ENCODE data around the gene MED13L.

Gene MED13L

DNA sequence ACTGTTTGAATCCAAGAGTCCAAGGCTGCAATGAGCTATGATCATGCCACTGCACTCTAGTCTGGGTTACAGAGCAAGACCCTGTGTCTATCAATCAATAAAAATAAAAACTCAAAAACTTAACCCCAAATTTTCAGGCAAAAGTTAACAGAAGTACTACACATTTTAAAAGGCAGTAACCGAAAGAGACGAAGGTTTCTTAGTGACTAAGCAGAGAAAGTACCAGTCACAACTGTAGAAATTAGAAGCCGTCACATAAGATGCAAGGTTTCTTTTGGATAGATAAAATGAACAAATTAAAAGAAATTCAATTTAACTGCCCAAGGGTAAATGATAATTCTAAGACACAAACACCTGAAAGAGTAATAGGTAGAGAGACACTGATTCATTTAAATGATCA lies 103.5 kb downstream of the MED13L start:
- no peak for DNase-seq
- in situ Hi-C loops (cut with HindIII; ENCODE audit: low pct_ligation_motif_present, low pct_unique_long_range_greater_than_20kb, low sequenced_read_pairs) = no loop called here

DNA sequence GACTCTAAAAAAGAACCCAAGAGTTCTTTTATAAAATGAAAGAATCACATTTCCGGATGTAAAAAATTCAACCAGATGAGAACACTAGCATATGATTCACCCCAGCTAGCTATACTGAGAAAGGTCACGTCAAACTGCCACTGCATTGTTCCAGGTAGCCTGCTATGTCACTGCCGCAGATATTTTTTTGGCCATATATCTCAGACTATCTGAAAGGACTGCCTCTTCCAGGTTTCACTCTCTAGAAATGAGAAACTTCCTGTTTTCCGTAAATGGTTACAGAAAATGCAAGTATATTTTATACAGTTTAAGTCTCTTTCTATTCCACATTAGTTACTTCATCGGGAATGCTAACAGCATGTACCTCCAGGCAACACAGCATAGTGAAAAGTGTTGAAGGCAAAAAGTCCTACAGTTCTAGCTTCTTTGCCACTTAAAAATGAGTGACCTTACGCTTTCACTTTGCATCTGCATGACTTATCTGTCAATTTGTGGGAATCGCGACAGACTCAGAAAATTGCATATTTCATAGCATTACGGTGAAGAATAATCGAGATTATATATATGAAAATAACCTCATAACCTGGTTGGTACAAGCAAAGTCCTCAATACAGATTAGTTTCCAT lies 105.2 kb downstream of the MED13L start:
- in situ Hi-C loops (cut with HindIII; ENCODE audit: low pct_ligation_motif_present, low pct_unique_long_range_greater_than_20kb, low sequenced_read_pairs) = no loop called here
- no peak for DNase-seq

DNA sequence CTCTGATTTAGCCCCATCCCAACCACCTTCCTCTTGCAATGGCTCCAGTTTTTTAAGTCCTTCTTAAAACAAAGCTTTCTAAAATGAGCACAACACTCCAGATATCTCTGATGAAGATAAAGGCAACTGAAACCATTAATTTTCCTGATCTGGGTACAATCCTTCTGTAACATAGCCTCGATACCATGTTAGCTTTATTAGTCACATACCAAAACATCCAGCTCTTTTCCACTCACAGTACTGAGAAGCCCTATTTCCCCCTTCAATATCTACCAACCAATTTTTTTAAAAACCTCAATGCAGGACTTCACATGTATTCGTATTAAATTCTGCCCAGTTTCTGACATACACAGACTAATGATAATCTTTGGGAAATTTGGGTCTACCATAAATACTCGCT lies 105.9 kb downstream of the MED13L start:
- no peak for DNase-seq
- in situ Hi-C loops (cut with HindIII; ENCODE audit: low pct_ligation_motif_present, low pct_unique_long_range_greater_than_20kb, low sequenced_read_pairs) = no loop called here

DNA sequence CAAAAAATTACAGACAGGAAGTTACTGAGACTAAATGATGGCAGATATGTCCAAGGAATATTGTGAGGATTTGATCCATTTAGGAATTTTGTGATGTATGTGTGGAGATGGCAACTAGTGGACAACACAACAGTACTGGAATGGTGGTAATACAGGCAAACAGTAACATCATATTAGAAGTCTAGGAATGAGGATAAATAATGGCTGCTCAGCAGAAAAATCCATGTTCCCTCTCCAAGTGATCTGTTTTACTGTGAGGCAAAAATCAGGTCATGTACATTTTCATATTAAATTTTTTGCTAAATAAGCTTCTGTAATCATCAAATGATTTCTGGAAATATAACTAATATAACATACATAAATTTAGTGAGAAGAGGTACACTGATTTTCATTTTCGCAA lies 108.4 kb downstream of the MED13L start:
- in situ Hi-C loops (cut with HindIII; ENCODE audit: low pct_ligation_motif_present, low pct_unique_long_range_greater_than_20kb, low sequenced_read_pairs) = no loop called here
- no peak for DNase-seq

DNA sequence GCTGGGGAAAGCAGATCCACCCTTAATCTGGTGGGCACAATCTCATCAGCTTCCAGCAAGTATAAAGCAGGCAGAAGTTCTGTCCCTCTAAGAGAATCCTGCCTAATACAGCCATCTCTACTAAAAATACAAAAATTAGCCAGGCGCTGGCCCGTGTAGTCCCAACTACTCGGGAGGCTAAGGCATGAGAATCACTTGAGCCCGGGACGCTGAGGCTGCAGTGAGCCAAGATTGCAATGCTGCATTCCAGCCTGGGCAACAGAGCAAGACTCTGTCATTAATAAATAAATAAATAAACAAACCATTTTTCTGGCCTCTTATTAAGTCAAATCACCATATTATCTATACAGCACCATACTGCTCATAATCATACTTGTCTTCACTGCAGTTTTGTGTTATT lies 111.2 kb downstream of the MED13L start:
- in situ Hi-C loops (cut with HindIII; ENCODE audit: low pct_ligation_motif_present, low pct_unique_long_range_greater_than_20kb, low sequenced_read_pairs) = no loop called here
- DNase-seq = no peak

DNA sequence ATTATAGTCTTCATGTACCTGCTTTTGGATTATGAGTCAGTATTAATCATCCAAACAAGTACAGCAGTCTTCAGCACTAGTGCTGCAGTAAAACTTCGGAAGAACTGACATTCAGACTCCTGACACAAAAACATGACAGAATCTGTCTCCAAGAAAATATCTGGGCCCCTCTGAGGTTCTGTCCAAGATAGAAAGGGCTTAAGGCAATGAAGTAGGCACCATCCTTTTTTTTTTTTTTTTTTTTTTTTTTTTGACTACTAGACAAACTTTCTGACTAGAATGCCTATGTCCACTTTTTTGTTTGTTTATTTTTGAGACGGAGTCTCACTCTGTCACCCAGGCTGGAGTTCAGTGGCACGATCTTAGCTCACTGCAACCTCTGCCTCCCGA lies 112.5 kb downstream of the MED13L start:
- in situ Hi-C loops (cut with HindIII; ENCODE audit: low pct_ligation_motif_present, low pct_unique_long_range_greater_than_20kb, low sequenced_read_pairs) = no loop called here

DNA sequence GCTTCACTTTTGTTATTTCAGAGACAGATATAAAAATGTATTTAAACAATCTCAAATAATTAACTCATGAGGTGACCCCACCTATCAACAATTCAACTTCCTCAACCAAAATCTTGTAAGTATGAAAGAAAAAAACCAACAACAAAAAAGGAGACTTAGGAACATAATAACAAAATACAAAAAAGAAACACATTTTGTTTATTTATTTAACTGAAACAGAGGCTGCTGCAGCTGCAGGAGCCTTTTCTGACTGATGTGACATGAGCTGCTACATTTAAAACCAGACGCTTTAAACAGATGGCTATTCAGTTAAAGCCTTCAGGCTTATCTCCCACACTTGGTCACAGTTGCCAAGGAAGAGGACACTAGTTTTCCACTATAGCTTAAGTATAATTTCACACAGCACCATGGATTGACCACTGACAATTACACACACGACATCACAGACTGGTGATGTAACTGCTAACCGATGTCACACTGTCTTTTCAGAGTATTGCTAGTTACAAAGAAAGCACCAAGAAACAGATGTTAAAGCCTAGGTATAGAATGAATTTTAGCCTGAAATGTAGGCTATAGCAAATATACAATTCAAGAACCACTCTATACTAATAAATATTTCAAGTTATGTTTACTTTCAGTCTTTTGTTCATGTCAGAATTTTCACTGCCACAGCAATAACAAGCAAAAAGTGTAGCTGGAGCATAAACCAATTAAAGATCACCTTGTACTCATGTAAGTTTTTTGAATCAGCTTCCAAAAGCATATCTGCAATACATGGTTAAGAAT lies 113.0 kb downstream of the MED13L start:
- in situ Hi-C loops (cut with HindIII; ENCODE audit: low pct_ligation_motif_present, low pct_unique_long_range_greater_than_20kb, low sequenced_read_pairs) = no loop called here

More for the DNA sequence above, 112.5 kb downstream of the MED13L start:
- peak; percentile 51 for DNase-seq

DNA sequence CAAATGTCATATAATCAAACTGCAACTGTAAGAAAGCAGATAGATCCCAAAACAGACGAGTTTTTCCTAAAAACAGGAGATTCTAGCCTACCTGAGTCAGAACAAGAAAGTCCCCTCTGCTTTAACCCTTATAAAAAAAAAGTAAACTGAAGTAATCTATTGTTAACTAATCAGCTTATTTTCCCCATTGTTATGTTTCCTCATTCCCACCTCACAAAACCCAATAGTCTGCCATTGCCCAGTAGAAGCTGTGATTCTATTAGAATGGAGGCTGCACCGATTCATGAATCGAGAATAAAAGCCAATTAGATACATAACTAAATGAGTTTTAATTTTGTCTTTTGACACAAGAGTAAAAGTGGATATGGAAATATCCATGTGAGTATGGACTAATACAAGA lies 115.4 kb downstream of the MED13L start:
- no peak for DNase-seq
- in situ Hi-C loops (cut with HindIII; ENCODE audit: low pct_ligation_motif_present, low pct_unique_long_range_greater_than_20kb, low sequenced_read_pairs) = no loop called here

More for the DNA sequence above, 113.0 kb downstream of the MED13L start:
- no peak for DNase-seq

DNA sequence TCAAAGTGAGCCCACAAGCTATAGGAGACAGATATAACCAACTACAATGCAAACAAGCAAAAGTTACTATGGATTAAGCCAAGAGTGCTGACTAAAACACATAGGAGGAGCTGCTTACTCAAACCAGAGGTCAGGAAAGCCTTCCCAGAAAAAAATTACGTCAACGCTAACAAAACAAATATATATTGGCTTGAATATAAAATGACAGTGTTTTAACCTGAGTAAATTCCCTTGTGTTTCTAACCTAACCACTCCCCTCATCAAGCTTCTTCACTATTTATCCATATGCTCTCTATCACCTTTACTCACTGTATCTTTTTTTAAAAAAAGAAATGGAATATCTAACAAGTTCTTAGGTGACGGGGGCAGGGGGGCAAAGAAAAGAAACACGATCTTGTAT lies 115.9 kb downstream of the MED13L start:
- in situ Hi-C loops (cut with HindIII; ENCODE audit: low pct_ligation_motif_present, low pct_unique_long_range_greater_than_20kb, low sequenced_read_pairs) = no loop called here
- no peak for DNase-seq

DNA sequence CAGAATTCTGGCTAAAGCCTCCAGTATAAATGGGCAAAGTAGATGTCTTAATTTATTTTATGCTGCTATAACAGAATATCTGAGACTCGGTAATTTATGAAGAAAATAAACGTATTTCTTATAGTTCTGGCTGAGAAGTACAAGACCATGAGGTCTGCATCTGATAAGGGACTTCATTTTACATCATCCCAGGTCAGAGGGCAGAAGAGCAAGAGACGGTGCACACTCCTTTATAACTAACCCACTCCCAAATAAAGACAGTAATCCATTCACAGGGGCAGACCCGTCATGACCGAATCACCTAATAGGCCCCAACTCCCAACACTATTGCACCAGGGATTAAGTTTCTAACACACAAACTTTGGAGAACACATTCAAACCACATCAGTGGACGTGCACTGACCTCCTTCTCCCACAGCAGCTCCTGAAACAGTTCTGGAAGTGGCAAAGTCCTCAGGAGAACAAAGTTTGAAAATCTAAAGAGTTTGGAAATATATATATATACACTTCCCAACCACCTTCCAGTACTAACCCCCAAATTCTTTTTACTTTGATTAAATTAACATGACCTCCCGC lies 116.5 kb downstream of the MED13L start:
- no peak for DNase-seq
- in situ Hi-C loops (cut with HindIII; ENCODE audit: low pct_ligation_motif_present, low pct_unique_long_range_greater_than_20kb, low sequenced_read_pairs) = no loop called here

DNA sequence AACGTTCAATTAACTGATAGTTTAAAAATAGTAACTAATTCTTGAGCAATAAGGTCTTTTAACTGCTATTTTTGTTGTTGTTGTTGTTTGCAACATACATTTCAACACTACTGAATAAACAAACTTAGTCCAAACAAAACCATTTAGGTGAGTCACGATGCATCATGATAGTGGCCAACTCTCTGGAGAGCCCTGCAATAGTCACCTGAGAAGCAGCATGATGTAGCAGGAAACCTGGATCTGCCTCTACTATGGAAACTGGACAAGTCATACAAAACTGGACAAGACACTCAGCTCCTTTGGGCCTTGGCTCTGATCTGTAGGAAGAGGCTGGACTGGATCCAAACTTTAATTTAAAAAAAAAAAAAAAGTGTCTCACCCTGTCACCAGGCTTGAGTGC lies 117.3 kb downstream of the MED13L start:
- no peak for DNase-seq
- in situ Hi-C loops (cut with HindIII; ENCODE audit: low pct_ligation_motif_present, low pct_unique_long_range_greater_than_20kb, low sequenced_read_pairs) = no loop called here

DNA sequence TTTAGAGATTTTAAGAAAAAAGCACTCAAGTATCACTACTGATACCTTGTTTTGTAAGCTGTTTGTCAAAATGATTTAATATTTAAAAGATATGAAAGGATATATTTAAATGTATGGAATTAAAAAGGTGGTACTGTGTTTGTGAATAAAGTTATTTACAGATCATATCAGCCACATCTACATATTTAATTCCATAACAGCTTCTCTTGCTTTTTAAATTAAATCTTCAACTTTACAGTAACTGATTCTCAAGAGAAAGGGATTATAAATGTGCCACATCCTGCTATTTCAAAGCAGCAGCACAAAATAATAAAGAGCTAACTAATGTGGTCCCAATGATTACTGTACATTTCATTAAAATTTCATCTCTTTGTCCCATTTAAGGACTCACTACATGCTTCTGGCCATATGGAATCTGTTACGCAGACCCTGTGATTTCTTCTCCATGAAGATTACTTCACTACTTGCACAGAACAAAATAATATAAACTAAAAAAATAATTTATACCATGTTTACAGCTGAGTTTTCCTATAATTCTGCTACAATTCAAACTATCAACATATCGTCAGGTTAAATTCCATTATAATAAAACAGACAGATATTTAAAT lies 117.8 kb downstream of the MED13L start:
- in situ Hi-C loops (cut with HindIII; ENCODE audit: low pct_ligation_motif_present, low pct_unique_long_range_greater_than_20kb, low sequenced_read_pairs) = no loop called here
- no peak for DNase-seq

DNA sequence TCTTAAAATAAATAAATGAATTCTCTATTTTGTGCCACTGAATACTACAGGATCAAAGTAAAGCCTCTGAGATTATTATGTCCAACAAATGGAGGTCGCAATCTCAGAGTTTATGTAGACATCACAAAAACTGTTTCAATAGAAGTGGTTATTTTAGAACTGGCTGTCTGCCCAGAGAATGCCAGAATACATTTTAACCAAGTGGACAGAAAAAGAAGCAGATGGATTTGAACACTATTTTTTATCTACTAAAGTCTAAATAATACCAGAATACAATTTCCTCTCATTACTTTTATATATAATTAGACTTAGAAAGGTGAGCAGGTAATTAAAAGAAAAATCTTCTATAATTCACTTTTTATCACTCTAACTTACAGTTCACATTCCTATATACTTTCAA lies 118.3 kb downstream of the MED13L start:
- in situ Hi-C loops (cut with HindIII; ENCODE audit: low pct_ligation_motif_present, low pct_unique_long_range_greater_than_20kb, low sequenced_read_pairs) = no loop called here
- DNase-seq = no peak

DNA sequence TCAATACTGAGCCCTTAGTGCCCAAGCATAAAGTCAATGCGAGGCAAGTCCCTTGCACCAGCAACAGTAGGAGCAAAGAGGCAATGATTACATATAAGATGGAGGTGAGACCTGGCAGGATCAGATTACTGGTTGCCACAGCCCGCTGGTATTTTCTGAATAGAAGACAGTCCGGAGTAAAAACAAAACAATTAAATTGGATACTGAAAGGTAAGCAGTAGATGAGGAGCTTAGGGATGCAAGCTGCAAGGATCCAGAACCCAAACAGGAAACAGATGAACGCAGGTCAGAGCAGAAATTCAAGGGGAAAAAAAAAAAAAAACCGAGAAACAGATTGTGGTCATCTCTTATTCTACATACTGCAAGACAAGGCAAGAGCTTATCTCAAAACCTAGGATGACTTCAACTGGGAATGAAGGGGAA lies 119.6 kb downstream of the MED13L start:
- no peak for DNase-seq
- in situ Hi-C loops (cut with HindIII; ENCODE audit: low pct_ligation_motif_present, low pct_unique_long_range_greater_than_20kb, low sequenced_read_pairs) = no loop called here

DNA sequence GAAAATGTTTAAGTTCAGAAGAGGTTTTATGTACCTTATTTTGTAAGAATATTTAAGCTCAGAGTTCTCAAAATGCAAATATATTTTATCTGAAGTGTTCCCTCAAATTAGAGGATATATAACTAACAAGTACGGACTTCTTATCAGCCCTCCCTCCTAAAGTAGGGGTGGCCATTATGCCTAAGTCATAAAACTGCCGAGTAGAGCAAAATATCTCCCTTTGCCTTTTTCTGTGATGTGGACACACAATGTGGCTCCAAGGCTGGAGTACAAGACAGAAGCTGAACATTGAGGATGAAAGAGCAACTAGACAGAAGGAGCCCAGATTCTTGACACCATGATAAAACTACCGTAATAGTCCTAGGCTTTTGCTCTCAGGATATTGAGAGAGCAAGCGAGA lies 120.9 kb downstream of the MED13L start:
- no peak for DNase-seq
- in situ Hi-C loops (cut with HindIII; ENCODE audit: low pct_ligation_motif_present, low pct_unique_long_range_greater_than_20kb, low sequenced_read_pairs) = no loop called here

DNA sequence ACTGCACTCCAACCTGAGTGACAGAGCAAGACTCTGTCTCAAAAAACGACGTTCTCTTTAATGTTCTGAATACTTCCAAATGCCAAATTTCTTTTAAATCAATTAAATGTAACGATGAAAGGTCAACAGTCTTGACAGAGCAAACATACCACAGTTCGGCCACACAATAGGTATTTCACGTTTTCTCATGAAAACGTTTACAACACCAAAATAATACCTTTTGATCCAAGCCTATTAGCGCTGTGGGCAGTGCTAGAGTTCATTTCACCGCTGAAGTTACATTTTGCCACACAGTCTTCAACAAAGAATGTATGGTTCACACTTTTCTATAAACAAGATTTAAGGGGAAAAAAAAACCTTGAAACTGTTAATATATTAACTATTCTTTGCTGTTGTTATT lies 122.1 kb downstream of the MED13L start:
- in situ Hi-C loops (cut with HindIII; ENCODE audit: low pct_ligation_motif_present, low pct_unique_long_range_greater_than_20kb, low sequenced_read_pairs) = no loop called here
- no peak for DNase-seq

DNA sequence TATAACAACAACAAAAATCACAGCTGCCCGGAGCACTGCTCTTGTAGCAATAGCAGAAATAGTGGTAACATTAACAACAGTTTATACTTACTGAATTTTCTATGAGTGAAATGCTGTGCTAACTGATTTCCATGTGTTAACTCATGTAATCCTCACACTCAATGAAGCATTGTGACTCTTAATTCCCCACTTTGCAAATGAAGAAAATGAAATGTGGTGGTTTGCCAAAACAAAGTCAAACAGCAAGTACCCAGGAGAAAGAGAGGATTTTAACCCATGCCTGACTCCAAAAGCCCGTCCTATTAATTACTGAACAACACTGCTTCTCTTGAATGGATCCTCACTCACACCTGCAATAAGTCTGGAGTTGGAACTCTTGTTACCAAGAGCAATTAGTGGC lies 123.5 kb downstream of the MED13L start:
- in situ Hi-C loops (cut with HindIII; ENCODE audit: low pct_ligation_motif_present, low pct_unique_long_range_greater_than_20kb, low sequenced_read_pairs) = no loop called here
- DNase-seq = no peak

DNA sequence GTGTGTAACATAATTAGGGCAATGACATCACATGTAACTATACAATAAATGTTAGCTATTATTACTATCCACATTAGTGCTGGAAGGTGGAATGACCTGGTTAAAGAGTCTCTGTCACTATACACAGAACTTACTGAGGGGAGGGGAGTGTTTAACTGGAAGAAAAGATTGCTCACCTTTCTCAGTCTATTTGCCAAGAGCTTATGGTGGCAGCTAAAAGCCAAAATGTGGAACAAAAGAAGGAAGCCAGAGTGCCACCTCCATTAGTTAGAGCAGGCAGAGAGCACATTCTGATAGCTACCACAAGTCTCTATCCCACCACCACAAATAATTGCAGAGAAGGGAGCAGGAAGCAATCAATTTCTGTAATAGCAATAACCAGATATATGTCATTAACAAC lies 124.4 kb downstream of the MED13L start:
- in situ Hi-C loops (cut with HindIII; ENCODE audit: low pct_ligation_motif_present, low pct_unique_long_range_greater_than_20kb, low sequenced_read_pairs) = no loop called here
- DNase-seq = no peak

DNA sequence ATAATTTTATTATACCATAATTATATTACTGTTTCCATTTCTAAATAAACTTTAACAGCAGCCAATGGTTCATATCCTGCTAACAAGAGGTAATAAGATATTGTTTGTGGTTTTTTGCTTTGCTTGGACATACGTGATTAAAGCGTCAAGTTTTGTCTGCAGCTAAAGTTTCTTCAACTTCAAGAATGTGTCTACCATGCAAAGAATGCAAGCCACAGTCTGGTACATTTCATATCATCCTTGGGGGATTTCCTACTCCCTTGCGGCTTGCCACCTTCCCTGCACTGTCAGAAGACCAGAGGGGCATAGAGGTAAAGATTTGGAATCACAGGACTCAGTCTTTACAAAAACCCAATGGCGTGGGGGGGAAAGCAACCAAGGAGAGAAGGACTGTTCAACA lies 125.2 kb downstream of the MED13L start:
- peak; percentile 75 for DNase-seq
- in situ Hi-C loops (cut with HindIII; ENCODE audit: low pct_ligation_motif_present, low pct_unique_long_range_greater_than_20kb, low sequenced_read_pairs) = no loop called here

DNA sequence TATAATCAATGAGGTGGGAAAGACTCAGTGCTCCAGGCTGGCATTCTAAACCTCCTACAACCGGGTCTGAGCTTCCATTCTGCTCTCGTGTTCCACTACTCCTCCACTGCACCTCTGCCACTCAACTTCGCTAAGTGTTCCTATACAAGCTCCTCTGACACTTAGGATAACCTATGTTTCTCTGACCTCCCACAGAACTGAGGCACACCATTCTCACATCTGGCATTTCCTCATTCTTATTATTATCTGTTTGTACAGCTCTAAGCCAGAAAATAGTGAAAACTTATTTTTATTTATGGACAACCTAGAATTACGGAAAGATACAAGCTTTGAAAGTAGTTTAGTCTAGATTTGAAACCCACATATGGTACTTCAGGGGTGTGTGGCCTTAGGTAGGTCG lies 127.0 kb downstream of the MED13L start:
- in situ Hi-C loops (cut with HindIII; ENCODE audit: low pct_ligation_motif_present, low pct_unique_long_range_greater_than_20kb, low sequenced_read_pairs) = no loop called here

More for the DNA sequence above, 127.0 kb downstream of the MED13L start:
- no peak for DNase-seq
